ENCODE results near the gene ARHGAP19.

DNA sequence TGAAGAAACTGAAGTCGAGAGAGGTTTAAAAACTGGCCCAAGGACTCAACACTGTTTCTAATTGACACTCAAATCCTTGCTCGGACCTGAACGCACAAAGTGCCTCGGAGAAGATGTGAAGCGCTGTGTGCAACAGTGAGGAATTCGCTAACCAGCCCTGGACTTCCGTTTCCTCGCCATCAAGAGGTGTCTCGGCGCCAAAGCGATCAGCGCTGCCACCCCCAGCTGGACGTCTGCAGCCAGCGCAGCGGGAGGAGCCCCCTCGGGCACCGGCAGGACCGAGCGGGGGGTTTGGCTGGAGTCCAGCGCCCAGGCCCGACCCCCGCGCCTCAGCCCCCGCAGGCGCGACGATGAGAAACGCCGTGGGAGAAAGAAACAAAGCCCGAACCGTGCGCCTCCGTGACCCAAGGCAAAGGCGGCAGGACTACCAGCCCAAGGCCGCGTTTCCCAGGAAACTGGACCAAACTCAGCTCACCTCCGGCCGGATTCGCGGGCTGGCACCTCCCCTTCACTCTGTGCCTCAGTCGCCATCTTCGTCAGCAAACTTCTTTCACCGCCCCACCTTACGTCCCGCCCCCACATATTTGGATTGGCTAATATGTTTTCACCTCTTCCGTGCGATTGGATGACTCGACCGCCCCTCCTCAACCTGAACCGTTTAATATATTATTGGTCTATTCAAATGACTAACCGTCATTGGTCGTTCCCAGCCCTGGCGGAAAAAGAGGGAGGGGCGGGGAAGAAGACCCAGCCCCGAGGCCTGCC lies at the start of gene ARHGAP19:
- TF ChIP-seq, protein P1, sequence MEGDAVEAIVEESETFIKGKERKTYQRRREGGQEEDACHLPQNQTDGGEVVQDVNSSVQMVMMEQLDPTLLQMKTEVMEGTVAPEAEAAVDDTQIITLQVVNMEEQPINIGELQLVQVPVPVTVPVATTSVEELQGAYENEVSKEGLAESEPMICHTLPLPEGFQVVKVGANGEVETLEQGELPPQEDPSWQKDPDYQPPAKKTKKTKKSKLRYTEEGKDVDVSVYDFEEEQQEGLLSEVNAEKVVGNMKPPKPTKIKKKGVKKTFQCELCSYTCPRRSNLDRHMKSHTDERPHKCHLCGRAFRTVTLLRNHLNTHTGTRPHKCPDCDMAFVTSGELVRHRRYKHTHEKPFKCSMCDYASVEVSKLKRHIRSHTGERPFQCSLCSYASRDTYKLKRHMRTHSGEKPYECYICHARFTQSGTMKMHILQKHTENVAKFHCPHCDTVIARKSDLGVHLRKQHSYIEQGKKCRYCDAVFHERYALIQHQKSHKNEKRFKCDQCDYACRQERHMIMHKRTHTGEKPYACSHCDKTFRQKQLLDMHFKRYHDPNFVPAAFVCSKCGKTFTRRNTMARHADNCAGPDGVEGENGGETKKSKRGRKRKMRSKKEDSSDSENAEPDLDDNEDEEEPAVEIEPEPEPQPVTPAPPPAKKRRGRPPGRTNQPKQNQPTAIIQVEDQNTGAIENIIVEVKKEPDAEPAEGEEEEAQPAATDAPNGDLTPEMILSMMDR (conservative IDR thresholded peaks at IDR 0.05) = no peak
- TF ChIP-seq ZFX (IDR thresholded peaks at IDR 0.05) = peak; percentile 83; the same call in 1 of the 2 replicates
